HepG2 (cell line): ENCODE results near the gene TOP1. TPM values are rescaled to one million over a fixed set of nuclear protein-coding genes. Genes with fewer than 3 reads are reported as not detected.
A peak's percentile ranks its signal among the peaks of the same experiment; 100 is the strongest.

Experiments
- AKAP8 ChIP-seq: sonication (generic); formaldehyde crosslinking; IDR thresholded peaks from 2 replicates; pipeline ENCODE4 v1.5.1; 2020; ENCODE audit warnings: mild to moderate bottlenecking, missing genetic modification reagents
- FOXO4 ChIP-seq: sonication (generic); formaldehyde crosslinking; conservative IDR thresholded peaks from 2 replicates; pipeline ENCODE4 v1.8.1; 2023; ENCODE audit warnings: missing genetic modification reagents
- HMG20B ChIP-seq: conservative IDR thresholded peaks from 2 replicates; pipeline ENCODE4 v1.6.1; 2016; ENCODE audit warnings: missing genetic modification reagents, missing compliant biosample characterization
- IKZF1 ChIP-seq: fragments of 450-650 bp; IDR thresholded peaks from 2 replicates; pipeline ENCODE4 v1.7.1; 2016
- ISL2 ChIP-seq: sonication (generic); formaldehyde crosslinking; IDR thresholded peaks from 2 replicates; pipeline ENCODE4 v1.5.0; 2020; ENCODE audit warnings: missing genetic modification reagents
- JUNB ChIP-seq: sonication (generic); formaldehyde crosslinking; IDR thresholded peaks from 2 replicates; pipeline ENCODE4 v1.8.0; 2022; ENCODE audit warnings: missing genetic modification reagents, mild to moderate bottlenecking, borderline replicate concordance
- KAT8 ChIP-seq: IDR thresholded peaks from 2 replicates; pipeline ENCODE4 v1.6.1; 2016; ENCODE audit warnings: missing genetic modification reagents, missing compliant biosample characterization
- KLF9 ChIP-seq: IDR thresholded peaks from 2 replicates; pipeline ENCODE4 v1.6.1; 2016; ENCODE audit warnings: low read depth
- NONO ChIP-seq, 2 experiments: fragments of 450-650 bp in 1 of 2; sonication (generic) in 1 of 2; formaldehyde crosslinking in 1 of 2; IDR thresholded peaks in 1 of 2; conservative IDR thresholded peaks in 1 of 2; 2 replicates each; pipeline versions ENCODE4 v1.6.1 to v1.8.0; 2017 to 2022; ENCODE audit warnings: mild to moderate bottlenecking in 1 of 2, missing genetic modification reagents in 1 of 2, moderate library complexity in 1 of 2
- PAF1 ChIP-seq: IDR thresholded peaks from 2 replicates; pipeline ENCODE4 v1.6.1; 2016; ENCODE audit warnings: missing genetic modification reagents, missing compliant biosample characterization
- PHF5A ChIP-seq: IDR thresholded peaks from one replicate; pipeline ENCODE4 v1.6.1; 2018; ENCODE audit warnings: low read depth, missing genetic modification reagents; ENCODE audit not compliant: unreplicated experiment
- PITX1 ChIP-seq: sonication (generic); formaldehyde crosslinking; IDR thresholded peaks from 2 replicates; pipeline ENCODE4 v1.5.1; 2020; ENCODE audit warnings: mild to moderate bottlenecking, missing genetic modification reagents
- SRY ChIP-seq: sonication (generic); formaldehyde crosslinking; IDR thresholded peaks from 2 replicates; pipeline ENCODE4 v1.8.0; 2022; ENCODE audit warnings: mild to moderate bottlenecking, missing genetic modification reagents
- TOPORS ChIP-seq: sonication (generic); formaldehyde crosslinking; IDR thresholded peaks from 2 replicates; pipeline ENCODE4 v1.8.0; 2023; ENCODE audit warnings: mild to moderate bottlenecking, missing genetic modification reagents
- ZBTB38 ChIP-seq: sonication (generic); formaldehyde crosslinking; IDR thresholded peaks from 2 replicates; pipeline ENCODE4 v1.5.1; 2020; ENCODE audit warnings: mild to moderate bottlenecking, missing genetic modification reagents
- ZNF546 ChIP-seq: sonication (generic); formaldehyde crosslinking; conservative IDR thresholded peaks from 2 replicates; pipeline ENCODE4 v1.8.1; 2023; ENCODE audit warnings: mild to moderate bottlenecking, missing genetic modification reagents
- ZNF597 ChIP-seq: sonication (generic); formaldehyde crosslinking; IDR thresholded peaks from 2 replicates; pipeline ENCODE4 v1.5.0; 2020; ENCODE audit warnings: missing genetic modification reagents
- polyA plus RNA-seq, 8 experiments: library from polyadenylated mRNA; depleted of rRNA in 3 of 8; stranded (reverse) in 7 of 8; unstranded in 1 of 8; fragments of >200 nt; fragmentation: Illumina TruSeq in 4 of 8; extraction: Trizol in 4 of 8; gene quantifications; 2 replicates each; pipeline versions ENCODE4 v1.2.1 to v1.2.3, GENCODE V29; 2011 to 2016; ENCODE audit warnings: low read depth in 4 of 8, missing spikeins in 1 of 8, mixed read lengths in 1 of 8; ENCODE audit not compliant: insufficient read depth in 1 of 8
- total RNA-seq, 5 experiments: library from RNA; depleted of rRNA; stranded (reverse); fragments of >200 nt; fragmentation: Illumina TruSeq; extraction: Trizol; gene quantifications; 2 replicates each; pipeline ENCODE4 v1.2.3, GENCODE V29; 2016; ENCODE audit warnings: low read depth in 1 of 5
- TF ChIP-seq, protein P1 (sequence below): sonication (generic); formaldehyde crosslinking; IDR thresholded peaks from 2 replicates; pipeline ENCODE4 v1.5.0; 2020; ENCODE audit warnings: mild to moderate bottlenecking, missing genetic modification reagents
- TF ChIP-seq, protein P2 (sequence below): sonication (generic); formaldehyde crosslinking; IDR thresholded peaks from 2 replicates; pipeline ENCODE4 v1.8.0; 2022; ENCODE audit warnings: missing genetic modification reagents, mild to moderate bottlenecking, inconsistent platforms, borderline replicate concordance
- TF ChIP-seq, protein P3 (sequence below): sonication (generic); formaldehyde crosslinking; IDR thresholded peaks from 2 replicates; pipeline ENCODE4 v1.9.0; 2022; ENCODE audit warnings: low read depth, missing genetic modification reagents
- TF ChIP-seq, protein P4 (sequence below): IDR thresholded peaks from 2 replicates; pipeline ENCODE4 v1.6.1; 2016; ENCODE audit warnings: low read depth, borderline replicate concordance

Gene TOP1
- total and polyA plus RNA-seq, 2 of the 13 experiments (the other 11 are each of a cell fraction or from before 2014, with no cell fraction given) = 10.2 to 19.4 TPM

DNA sequence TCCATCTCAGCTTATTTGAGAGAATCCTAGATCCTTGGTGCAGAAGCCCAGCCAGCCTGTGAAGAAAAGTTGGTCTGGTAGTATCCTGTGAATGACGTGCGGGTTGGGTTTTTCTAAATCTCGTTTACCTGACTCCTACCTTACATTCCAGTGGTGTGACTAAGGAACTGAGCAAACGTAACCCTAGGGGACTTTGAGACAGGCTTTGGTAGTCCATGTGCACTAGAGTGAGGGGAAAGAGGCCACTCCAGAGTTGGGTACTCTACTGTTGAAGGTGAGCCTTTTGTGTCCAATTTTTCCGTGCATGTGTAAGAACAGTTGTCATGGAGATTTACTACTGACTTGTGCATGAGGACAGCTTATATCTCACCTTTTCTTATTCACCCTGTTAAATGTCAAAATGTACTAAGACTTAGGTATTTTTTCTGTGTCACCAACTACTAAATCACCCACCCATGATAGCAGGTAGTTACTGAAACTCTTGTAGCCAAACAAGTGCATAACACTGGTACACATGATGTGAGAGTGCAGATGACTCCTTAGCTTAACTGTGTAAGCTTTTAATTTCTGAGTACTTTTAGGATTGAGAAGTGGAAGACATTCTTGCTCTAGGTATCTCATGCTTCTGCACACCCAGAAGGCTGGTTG is 82.4 kb downstream of the TOP1 start (continued):
- no peak for TF ChIP-seq ZNF597 (CRISPR knock-in tag)
- TF ChIP-seq, protein P1, sequence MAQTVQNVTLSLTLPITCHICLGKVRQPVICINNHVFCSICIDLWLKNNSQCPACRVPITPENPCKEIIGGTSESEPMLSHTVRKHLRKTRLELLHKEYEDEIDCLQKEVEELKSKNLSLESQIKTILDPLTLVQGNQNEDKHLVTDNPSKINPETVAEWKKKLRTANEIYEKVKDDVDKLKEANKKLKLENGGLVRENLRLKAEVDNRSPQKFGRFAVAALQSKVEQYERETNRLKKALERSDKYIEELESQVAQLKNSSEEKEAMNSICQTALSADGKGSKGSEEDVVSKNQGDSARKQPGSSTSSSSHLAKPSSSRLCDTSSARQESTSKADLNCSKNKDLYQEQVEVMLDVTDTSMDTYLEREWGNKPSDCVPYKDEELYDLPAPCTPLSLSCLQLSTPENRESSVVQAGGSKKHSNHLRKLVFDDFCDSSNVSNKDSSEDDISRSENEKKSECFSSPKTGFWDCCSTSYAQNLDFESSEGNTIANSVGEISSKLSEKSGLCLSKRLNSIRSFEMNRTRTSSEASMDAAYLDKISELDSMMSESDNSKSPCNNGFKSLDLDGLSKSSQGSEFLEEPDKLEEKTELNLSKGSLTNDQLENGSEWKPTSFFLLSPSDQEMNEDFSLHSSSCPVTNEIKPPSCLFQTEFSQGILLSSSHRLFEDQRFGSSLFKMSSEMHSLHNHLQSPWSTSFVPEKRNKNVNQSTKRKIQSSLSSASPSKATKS (CRISPR knock-in tag) = no peak
- TF ChIP-seq PHF5A (CRISPR knock-in tag) = peak; percentile 30
- no peak for TF ChIP-seq KLF9 (CRISPR knock-in tag)
- 0 out of 2 replicates have a peak, but pooled peaks have one; percentile 37 for TF ChIP-seq ZBTB38 (CRISPR knock-in tag)
- peak; percentile 29; the same call in 1 of the 2 replicates for TF ChIP-seq HMG20B
- TF ChIP-seq, protein P2, sequence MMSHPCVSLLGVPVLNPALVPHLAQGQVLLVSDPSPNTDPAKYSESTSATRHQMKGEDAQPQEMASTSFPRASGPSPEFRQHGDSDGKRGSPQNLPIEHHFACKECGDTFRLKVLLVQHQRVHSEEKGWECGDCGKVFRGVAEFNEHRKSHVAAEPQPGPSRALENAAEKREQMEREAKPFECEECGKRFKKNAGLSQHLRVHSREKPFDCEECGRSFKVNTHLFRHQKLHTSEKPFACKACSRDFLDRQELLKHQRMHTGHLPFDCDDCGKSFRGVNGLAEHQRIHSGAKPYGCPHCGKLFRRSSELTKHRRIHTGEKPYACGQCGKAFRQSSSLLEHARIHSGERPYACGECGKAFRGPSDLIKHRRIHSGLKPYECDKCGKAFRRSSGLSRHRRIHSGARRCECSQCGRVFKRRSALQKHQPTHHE (CRISPR knock-in tag) = no peak
- no peak for TF ChIP-seq ISL2 (CRISPR knock-in tag)
- TF ChIP-seq NONO (IDR thresholded peaks at IDR 0.05) = no peak
- no peak; the same call in 1 of the 2 replicates for TF ChIP-seq NONO (CRISPR knock-in tag; conservative IDR thresholded peaks at IDR 0.05)
- TF ChIP-seq, protein P3, sequence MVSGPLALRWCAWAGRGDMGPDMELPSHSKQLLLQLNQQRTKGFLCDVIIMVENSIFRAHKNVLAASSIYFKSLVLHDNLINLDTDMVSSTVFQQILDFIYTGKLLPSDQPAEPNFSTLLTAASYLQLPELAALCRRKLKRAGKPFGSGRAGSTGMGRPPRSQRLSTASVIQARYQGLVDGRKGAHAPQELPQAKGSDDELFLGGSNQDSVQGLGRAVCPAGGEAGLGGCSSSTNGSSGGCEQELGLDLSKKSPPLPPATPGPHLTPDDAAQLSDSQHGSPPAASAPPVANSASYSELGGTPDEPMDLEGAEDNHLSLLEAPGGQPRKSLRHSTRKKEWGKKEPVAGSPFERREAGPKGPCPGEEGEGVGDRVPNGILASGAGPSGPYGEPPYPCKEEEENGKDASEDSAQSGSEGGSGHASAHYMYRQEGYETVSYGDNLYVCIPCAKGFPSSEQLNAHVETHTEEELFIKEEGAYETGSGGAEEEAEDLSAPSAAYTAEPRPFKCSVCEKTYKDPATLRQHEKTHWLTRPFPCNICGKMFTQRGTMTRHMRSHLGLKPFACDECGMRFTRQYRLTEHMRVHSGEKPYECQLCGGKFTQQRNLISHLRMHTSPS (CRISPR knock-in tag) = no peak
- TF ChIP-seq, protein P4, sequence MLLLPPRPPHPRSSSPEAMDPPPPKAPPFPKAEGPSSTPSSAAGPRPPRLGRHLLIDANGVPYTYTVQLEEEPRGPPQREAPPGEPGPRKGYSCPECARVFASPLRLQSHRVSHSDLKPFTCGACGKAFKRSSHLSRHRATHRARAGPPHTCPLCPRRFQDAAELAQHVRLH (CRISPR knock-in tag) = 0 out of 2 replicates have a peak, but pooled peaks have one; percentile 47
- TF ChIP-seq KAT8 (CRISPR knock-in tag) = 0 out of 2 replicates have a peak, but pooled peaks have one; percentile 15
- 0 out of 2 replicates have a peak, but pooled peaks have one; percentile 86 for TF ChIP-seq FOXO4 (CRISPR knock-in tag)
- TF ChIP-seq ZNF546 = no peak
- TF ChIP-seq AKAP8 (CRISPR knock-in tag) = no peak
- 0 out of 2 replicates have a peak, but pooled peaks have one; percentile 53 for TF ChIP-seq PITX1 (CRISPR knock-in tag)
- no peak for TF ChIP-seq SRY
- no peak for TF ChIP-seq PAF1 (CRISPR knock-in tag)
- TF ChIP-seq TOPORS (CRISPR knock-in tag) = no peak
- TF ChIP-seq JUNB (CRISPR knock-in tag) = peak; percentile 82; the same call in 1 of the 2 replicates
- TF ChIP-seq IKZF1 = no peak
